ENCODE results near the gene SLC6A6. TPM values are rescaled to one million over a fixed set of nuclear protein-coding genes. Genes with fewer than 3 reads are reported as not detected.

Gene SLC6A6
- total RNA-seq, 1 experiment from 2014 or later: 72.6 TPM

DNA sequence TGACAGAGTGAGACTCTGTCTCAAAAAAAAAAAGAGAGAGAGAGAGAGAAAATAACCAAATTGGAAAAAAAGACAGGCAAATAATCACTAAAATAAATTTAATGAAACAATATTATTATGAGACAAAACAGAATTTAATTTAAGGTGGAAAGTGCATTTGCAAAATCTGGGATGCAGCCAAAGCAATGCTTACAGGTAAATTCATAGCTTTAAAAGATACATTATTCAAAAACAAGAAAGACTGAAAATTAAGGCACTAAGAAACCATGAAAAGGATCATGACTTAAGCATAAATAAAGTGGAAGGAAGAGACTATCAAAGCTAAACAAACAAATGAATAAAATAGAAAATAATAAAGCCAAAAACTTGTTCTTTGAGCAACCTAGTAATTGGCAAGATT is 100.1 kb downstream of the SLC6A6 start:
- no peak overlapping the region for H2AK5ac ChIP-seq (ENCODE audit: insufficient read length, low read length)
- H3K4me3 Mint-ChIP-seq: no peak overlapping the region
- no peak for TF ChIP-seq CTCF (conservative IDR thresholded peaks at IDR 0.05)

More for the DNA sequence above, 100.1 kb downstream of the SLC6A6 start:
- Histone ChIP-seq H4K91ac (ENCODE audit: insufficient read length, low read depth, low read length) (no peak overlapping the region), H3T11ph (ENCODE audit: low read length) (no peak overlapping the region), H3K23ac (ENCODE audit: insufficient read length, low read depth, low read length) (no peak overlapping the region), H3K56ac (ENCODE audit: insufficient read length, low read depth, low read length) (no peak overlapping the region), H3K23me2 (ENCODE audit: insufficient read length, low read depth, low read length, poor library complexity, severe bottlenecking) (no peaks in the 10 kb centered on the region), H3K14ac (ENCODE audit: insufficient read depth, low read length) (no peak overlapping the region), H2BK20ac (ENCODE audit: low read depth, low read length, poor library complexity, severe bottlenecking) (no peak overlapping the region), H2BK120ac (ENCODE audit: low read depth, low read length, poor library complexity, severe bottlenecking) (no peak overlapping the region), H3K4ac (ENCODE audit: low read depth, low read length) (no peak overlapping the region), H3K79me1 (ENCODE audit: insufficient read depth, low read depth, low read length, poor library complexity, severe bottlenecking) (no peaks in the 10 kb centered on the region), H3K4me2 (ENCODE audit: insufficient read depth, insufficient read length, low read length) (no peak overlapping the region), H4K8ac (replicated peaks; ENCODE audit: insufficient read length, low read depth, low read length) (no peak overlapping the region), H3K18ac (ENCODE audit: insufficient read length, low read depth, low read length) (no peak overlapping the region), H4K5ac (ENCODE audit: insufficient read length, low read depth, low read length) (no peak overlapping the region), H3K4me1 (ENCODE audit: insufficient read depth, low read length) (no peaks in the 10 kb centered on the region), H2BK5ac (ENCODE audit: insufficient read length, low read length) (no peak overlapping the region), H3K9me3 (ENCODE audit: control insufficient read depth, low read depth, low read length) (no peaks in the 10 kb centered on the region), H2BK12ac (ENCODE audit: insufficient read length, low read depth, low read length) (no peak overlapping the region), H2AFZ (ENCODE audit: low read length) (no peak overlapping the region), H3K27me3 (ENCODE audit: insufficient read depth, low read length) (no peaks in the 10 kb centered on the region; the same call in 1 of the 2 replicates), H3K9ac (ENCODE audit: extremely low read depth, insufficient read length, low read length) (no peak overlapping the region), H3K27ac (ENCODE audit: insufficient read length, low read depth, low read length) (no peak overlapping the region), H4K20me1 (ENCODE audit: control insufficient read depth, insufficient read depth, insufficient read length) (no peaks in the 10 kb centered on the region), H2BK15ac (ENCODE audit: low read depth, low read length) (no peak overlapping the region), H3K79me2 (ENCODE audit: insufficient read depth, low read length) (no peaks in the 10 kb centered on the region)
- no peak overlapping the region for H3K27ac Mint-ChIP-seq
- peaks cover 30% of the 10 kb centered on the region for H3K27me3 Mint-ChIP-seq (ENCODE audit: low read depth)
- H3K36me3 Mint-ChIP-seq (ENCODE audit: insufficient read depth in 1 of 3, low read depth in 3 of 3): peaks cover 6 to 8% (median 8%) of the 10 kb centered on the region in 3 experiments; a peak in 6 of 7 replicates
- DNase-seq: no peak
- peaks cover 2% of the 10 kb centered on the region in 2 experiments for H3K4me1 Mint-ChIP-seq
- H3K9me3 Mint-ChIP-seq: peaks cover 12 to 18% of the 10 kb centered on the region in 2 experiments

All from H9 (cell line).